Body of pancreas (tissue), 4 donors: ENCODE measurements around the gene KRTAP5-1. TPM values are rescaled to one million over a fixed set of nuclear protein-coding genes. Genes with fewer than 3 reads are reported as not detected.

Source experiments
- ATAC-seq: fragments of 150-250 bp; one replicate; pipeline ENCODE4 v1.9.1; 2016
- DNase-seq, 4 donors: peaks; one replicate each; pipeline ENCODE4 v3.0.0-alpha.2; 2019
- H3K27ac ChIP-seq, 4 donors: fragments of 200-600 bp; sonication (generic); 1 replicate in 3 of 4; 2 replicates in 1 of 4; pipeline versions ENCODE4 v1.5.1 to v1.6.1; 2016 to 2019; ENCODE audit warnings: mild to moderate bottlenecking in 1 of 4, mixed read lengths in 1 of 4, moderate library complexity in 1 of 4
- H3K27me3 ChIP-seq, 2 donors: fragments of 200-600 bp; sonication (generic); one replicate each; pipeline ENCODE4 v1.6.0; 2016; ENCODE audit warnings: mild to moderate bottlenecking in 1 of 2
- H3K36me3 ChIP-seq, 2 donors: fragments of 200-600 bp; sonication (generic); replicated peaks in 1 of 2; 2 replicates each; pipeline ENCODE4 v1.5.1; 2016; ENCODE audit warnings: low read depth in 2 of 2; ENCODE audit not compliant: insufficient read depth in 1 of 2
- H3K4me1 ChIP-seq: fragments of 200-600 bp; sonication (generic); one replicate; pipeline ENCODE4 v1.6.0; 2016
- H3K4me3 ChIP-seq, 2 donors: fragments of 200-600 bp; sonication (generic); 1 replicate in 1 of 2; 2 replicates in 1 of 2; pipeline ENCODE4 v1.5.1; 2016 to 2019
- H3K9me3 ChIP-seq, 3 donors: fragments of 200-600 bp; sonication (generic); 1 replicate in 2 of 3; 2 replicates in 1 of 3; pipeline ENCODE4 v1.5.1; 2016
- CTCF ChIP-seq, 7 experiments: fragments of 450-650 bp in 4 of 7; fragments of 200-600 bp in 3 of 7; sonication (generic) in 3 of 7; IDR thresholded peaks; one replicate each; pipeline ENCODE4 v1.5.1; 2016 to 2019; ENCODE audit warnings: antibody characterized with exemption in 7 of 7
- POLR2A ChIP-seq, 3 donors: fragments of 450-650 bp; IDR thresholded peaks; one replicate each; pipeline ENCODE4 v1.6.1; 2016; ENCODE audit warnings: antibody characterized with exemption in 3 of 3, mild to moderate bottlenecking in 2 of 3
- WGBS, 2 donors: methylation state at CpG; one replicate each; pipeline ENCODE4 v1.1.5; 2017; 5-methylcytosine and 5-hydroxymethylcytosine counted together
- intact Hi-C: fragments of 100-400 bp; cut with DNase I; formaldehyde crosslinking; loops from one replicate; pipeline ENCODE4 v1.15.1; 2023
- total RNA-seq, 2 donors: library from RNA; depleted of rRNA; stranded (reverse); fragments of >200 nt; gene quantifications; one replicate each; pipeline ENCODE4 v1.1.0, GENCODE V29; 2016

The KRTAP5-1 gene
- total RNA-seq, 2 donors from 2014 or later, result not detected

DNA sequence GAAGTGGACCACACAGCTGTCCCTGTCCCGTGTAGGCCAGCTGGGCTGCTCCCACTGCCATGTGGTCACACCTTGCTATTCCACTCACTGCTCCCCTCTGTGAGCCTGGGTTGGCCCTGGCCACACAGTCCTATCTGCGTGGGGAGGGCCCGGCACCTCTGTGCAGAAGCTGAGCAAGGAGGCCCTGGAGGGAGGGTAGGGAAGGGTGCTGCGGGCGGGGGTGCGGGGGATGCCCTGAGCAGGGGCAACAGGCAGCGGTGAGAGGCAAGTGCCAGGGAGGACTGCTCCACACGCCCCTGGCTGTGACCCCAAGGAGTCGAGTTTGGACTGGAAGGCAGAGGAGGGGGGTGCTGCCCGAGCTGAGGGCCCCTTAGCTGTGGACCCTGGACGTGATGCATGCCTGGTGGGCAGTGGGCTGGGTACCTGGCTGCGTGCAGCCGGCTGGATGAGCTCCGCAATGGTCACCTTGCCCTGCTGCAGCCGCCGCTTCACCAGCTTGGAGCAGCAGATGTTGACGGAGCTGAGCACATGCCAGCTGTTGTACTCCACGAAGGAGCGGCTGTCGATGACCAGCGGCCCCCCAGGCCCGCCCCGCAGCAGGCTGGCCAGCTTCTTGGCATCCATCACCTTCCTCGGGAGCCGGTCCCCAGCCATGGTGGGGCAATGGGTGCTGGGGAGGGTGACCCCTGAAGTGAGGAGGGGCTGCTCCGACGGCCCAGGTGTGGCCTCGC lies 19.7 kb downstream of the KRTAP5-1 start:
- Histone ChIP-seq H3K27ac (peak overlapping the region; percentile 50 to 90 (median 72)), H3K4me1 (peaks cover 76% of the 10 kb centered on the region), H3K9me3 (no peaks in the 10 kb centered on the region), H3K27me3 (no peaks in the 10 kb centered on the region), H3K36me3 (peaks cover 0 to 2% of the 10 kb centered on the region in 2 donors), H3K4me3 (no peak overlapping the region)
- DNase-seq (peak in 2 of 4 donors; percentile 51 to 71), ATAC-seq (peak; percentile 6)
- 78 to 90% methylated on average over 14 to 27 of the region's 28 CpGs for WGBS, 2 donors
- no peak for TF ChIP-seq POLR2A (IDR thresholded peaks at IDR 0.05)
- TF ChIP-seq CTCF (IDR thresholded peaks at IDR 0.05), result no peak
- intact Hi-C loops, result no loop called here

- peaks cover 76% of the 10 kb centered on the region for H3K4me1 ChIP-seq
- WGBS, 2 donors, result 36 to 47% methylated on average over 10 to 16 of the region's 16 CpGs
- H3K27ac ChIP-seq, result peak overlapping the region; percentile 50 to 90 (median 72)
These were observed 20.4 kb downstream of the KRTAP5-1 start for GRCh38 chr11:1564535-1565172.

DNA sequence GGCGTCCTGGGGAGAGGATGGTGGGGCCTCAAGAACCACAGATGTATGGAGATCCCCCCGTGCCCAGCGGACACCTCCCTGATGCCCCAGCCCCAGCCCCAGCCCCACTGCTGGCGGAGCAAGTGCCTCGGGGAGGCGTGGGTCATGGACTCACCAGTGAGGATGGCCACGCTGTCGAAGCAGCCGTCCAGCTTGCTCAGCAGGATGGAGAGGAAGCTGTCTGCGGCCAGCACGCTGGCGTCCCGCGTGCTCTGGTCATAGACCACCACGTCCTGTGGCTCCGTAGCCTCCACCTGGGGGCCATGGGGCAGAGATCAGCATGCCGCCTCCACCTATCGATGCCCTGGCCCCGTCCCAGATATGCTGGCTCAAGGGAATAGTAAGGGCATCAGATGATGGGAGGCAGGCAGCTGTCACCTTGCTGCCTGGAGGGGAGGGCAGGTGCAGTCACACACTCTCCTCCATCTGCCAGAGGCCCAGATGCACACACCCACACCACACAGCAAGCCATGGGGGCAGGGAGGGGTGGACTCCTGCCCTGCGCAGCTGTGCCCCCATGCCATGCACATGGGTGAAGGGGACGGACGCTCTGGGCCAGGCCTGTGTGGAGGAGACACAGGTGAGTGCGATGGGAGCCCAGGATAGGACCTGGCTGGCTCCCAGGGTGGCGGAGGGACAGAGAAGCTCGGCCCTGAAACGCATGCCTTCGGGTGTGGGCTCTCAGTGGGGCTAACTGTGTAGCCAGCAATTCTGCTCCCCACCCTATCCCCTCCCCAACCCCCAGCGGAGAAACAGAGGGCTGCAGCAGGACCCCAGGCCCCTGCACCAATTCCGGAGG lies 21.2 kb downstream of the KRTAP5-1 start:
- H3K9me3 ChIP-seq, result no peaks in the 10 kb centered on the region
- peaks cover 0 to 2% of the 10 kb centered on the region in 2 donors for H3K36me3 ChIP-seq
- DNase-seq, result peak in 1 of 4 donors; percentile 12
- intact Hi-C loops, result no loop called here
- 79 to 80% methylated on average over 10 to 28 of the region's 29 CpGs for WGBS, 2 donors
- no peak overlapping the region for H3K4me3 ChIP-seq
- peak overlapping the region in 3 of 4 donors; percentile 69 to 90 (median 75) for H3K27ac ChIP-seq
- TF ChIP-seq POLR2A (IDR thresholded peaks at IDR 0.05) (no peak), CTCF (IDR thresholded peaks at IDR 0.05) (no peak)
- H3K27me3 ChIP-seq, result no peaks in the 10 kb centered on the region
- H3K4me1 ChIP-seq, result peaks cover 76% of the 10 kb centered on the region
- no peak for ATAC-seq

More at GRCh38 chr11:1564535-1565172, 20.4 kb downstream of the KRTAP5-1 start:
- Histone ChIP-seq H3K9me3 (no peaks in the 10 kb centered on the region), H3K36me3 (peaks cover 0 to 2% of the 10 kb centered on the region in 2 donors), H3K4me3 (no peak overlapping the region), H3K27me3 (no peaks in the 10 kb centered on the region)
- peak; percentile 82 to 96 (median 91) for DNase-seq
- intact Hi-C loops, result no loop called here
- TF ChIP-seq POLR2A (IDR thresholded peaks at IDR 0.05) (peak in 1 of 3 donors; percentile 10), CTCF (IDR thresholded peaks at IDR 0.05) (peak in 1 of 7 experiments; percentile 16)
- ATAC-seq, result peak; percentile 64

- H3K27me3 ChIP-seq, result no peaks in the 10 kb centered on the region
- ATAC-seq (no peak), DNase-seq (no peak)
- whole genome bisulfite sequencing, 2 donors, result 80% methylated on average over 9 of the region's 12 CpGs; no CpG with 5 or more reads in 1 of the 2 donors
- H3K4me1 ChIP-seq, result peaks cover 76% of the 10 kb centered on the region
- H3K4me3 ChIP-seq, result no peak overlapping the region
- peaks cover 0 to 2% of the 10 kb centered on the region in 2 donors for H3K36me3 ChIP-seq
- TF ChIP-seq POLR2A (IDR thresholded peaks at IDR 0.05) (no peak), CTCF (IDR thresholded peaks at IDR 0.05) (no peak)
- intact Hi-C loops, result no loop called here
- peak overlapping the region in 1 of 4 donors; percentile 5 for H3K27ac ChIP-seq
- H3K9me3 ChIP-seq, result no peaks in the 10 kb centered on the region
These were observed 21.9 kb downstream of the KRTAP5-1 start for GRCh38 chr11:1563149-1563638.
